Pons (tissue), 1 donor: Measurements from ENCODE around the gene RPA1.

Experiments
- DNase-seq: peaks from one replicate; pipeline ENCODE4 v3.0.0-alpha.2; 2016; ENCODE audit warnings: low spot score

RPA1 gene

DNA sequence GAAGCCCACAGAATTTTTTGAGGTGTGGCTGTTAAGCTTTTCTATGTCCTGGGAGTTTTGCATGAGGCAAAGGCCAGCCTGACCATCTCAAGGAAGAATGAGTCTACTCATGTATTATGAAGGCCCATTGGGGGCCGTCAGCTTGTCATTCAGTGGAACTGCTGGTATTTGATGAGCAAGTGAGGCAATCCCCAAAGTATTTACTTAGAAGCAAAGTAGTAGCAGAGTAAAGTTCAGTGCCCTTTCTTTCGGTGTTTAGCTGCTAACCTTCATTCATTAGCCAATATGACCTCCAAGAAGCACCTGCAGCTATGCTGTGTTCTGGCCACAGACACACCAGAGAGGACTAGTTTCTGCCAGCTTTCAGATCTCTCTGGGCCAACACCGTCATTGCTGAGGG lies 80.2 kb downstream of the RPA1 start:
- no peak for DNase-seq

DNA sequence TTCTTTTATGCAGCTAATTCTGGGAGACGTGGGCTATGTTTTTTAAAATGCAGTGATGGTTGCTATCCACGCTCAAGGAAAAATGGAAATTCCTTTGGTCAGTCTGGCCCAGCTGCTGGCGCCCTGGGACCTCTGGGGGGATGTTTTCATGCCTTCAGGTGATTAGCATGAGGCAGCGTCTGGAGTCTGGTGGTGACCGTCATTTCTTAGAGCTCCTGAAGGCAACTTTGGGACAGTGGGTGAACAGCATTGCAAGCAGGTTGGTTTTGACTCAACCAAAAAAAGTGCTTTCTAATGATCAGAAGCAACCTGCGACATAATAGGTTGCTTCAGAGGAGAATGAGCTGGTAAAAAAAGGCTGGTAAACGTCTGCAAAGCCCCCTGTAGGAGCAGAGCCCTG lies 82.3 kb downstream of the RPA1 start:
- no peak for DNase-seq

DNA sequence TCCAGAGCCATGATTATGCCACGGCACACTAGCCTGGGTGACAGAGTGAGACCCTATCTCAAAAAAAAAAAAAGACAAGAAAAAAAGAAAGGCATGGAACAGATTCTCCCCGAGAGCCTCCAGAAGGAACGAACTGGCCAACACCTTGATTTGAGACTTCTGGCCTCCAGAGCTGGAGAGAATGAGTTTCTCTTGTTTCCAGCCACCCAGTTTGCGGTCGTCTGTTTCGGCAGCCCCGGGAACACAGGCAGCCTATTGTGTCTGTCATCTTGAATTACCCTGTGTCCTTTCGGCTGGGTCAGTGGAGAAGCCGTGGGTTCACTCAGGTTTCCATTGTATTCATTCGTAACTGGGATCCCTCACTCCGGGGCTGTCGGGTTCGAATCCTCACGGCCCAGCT lies 83.9 kb downstream of the RPA1 start:
- no peak for DNase-seq

DNA sequence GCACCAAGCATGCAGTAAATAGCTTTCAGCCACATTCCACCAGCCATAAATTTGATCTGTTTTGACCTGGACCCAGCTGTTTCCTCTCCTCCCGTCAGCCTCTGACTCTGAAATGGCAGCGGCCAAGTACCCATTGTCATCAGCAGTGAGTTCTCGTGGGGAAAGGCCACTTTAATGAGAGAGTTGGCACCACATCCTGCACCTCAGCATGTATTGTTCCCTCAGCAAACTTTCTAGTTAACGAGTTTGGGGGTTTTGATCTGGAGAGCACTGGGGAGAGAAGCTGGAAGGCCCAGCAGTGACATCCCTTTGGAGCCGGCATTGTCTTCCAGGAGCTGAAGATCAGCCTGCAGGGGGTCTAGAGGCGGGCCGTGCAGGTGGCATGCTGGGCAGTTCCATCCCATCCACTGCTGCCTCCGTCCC lies 84.9 kb downstream of the RPA1 start:
- DNase-seq, result no peak

DNA sequence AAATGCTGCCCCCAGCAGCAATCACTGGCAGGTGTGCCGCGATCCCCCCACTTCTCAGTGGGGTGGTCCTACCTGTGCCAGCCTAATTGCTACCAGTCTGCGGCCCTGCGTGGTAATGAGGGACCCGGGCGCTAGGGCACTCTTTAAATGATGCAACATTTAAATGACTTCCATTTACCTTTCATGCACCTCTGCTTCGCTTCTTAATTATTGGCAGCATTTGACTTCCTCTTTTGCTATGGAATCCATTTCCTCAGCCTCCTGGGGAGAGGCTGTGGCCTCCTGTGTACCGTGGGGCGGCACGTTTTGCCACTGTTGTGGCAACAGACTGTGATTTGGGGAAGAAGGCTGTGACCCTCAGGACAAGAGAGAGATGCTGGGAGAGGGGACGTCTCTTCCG lies 86.1 kb downstream of the RPA1 start:
- no peak for DNase-seq

DNA sequence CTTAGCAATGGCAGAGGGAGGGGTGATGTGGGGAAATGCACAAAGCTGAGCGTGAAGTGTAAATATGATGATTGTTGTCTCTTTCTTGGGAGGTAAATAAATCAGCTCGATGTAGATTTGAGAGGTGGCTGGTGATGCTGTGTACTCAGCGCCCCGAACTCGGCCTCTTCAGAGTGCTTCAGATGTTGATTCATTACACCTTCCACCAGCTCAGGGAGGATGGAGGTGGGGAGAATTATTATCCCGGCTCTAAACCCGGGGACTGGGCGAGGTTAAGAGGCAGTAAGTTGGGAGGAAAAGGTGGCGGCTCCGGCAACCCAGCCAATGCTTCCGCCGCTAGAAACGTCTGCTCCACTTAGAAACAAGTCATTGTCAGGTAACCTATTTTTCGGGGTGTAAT lies 86.5 kb downstream of the RPA1 start:
- DNase-seq, result no peak

DNA sequence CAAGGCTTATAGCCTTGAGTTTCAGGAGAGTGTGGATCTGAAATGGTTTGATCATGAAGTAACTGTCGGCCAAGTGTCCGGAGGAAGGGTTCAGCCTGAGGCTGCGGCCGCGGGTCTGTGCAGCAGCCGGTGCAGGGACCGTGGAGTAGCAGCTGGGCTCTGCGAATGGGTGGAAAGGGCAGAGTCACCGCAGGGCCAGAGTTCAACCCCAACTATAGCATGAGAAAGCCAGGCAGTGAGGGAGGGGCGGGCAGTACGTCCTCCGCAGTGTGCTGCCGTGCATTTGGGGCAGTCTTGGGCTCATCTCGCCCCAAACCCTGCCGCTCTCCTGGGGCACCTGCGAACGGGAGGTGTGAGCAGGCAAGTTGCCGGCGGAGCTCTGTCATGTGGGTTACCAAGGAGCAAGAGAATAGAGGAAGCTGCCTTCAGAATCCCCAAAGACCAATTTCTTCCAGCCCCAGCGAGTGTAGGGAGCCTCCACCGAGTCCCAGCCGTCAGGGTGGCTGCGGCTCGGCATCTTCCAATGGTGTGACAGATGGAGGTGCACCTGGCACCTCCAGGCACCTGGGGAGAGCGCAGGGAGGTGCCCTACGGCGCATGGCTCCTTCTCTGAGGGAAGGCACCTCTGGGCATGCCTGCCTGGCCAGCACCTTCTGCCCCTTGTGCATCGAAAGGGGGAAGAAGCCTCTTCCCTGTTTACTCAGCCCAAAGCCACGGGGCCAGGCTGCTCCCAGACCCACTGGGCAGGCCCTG lies 87.3 kb downstream of the RPA1 start:
- DNase-seq, result no peak

DNA sequence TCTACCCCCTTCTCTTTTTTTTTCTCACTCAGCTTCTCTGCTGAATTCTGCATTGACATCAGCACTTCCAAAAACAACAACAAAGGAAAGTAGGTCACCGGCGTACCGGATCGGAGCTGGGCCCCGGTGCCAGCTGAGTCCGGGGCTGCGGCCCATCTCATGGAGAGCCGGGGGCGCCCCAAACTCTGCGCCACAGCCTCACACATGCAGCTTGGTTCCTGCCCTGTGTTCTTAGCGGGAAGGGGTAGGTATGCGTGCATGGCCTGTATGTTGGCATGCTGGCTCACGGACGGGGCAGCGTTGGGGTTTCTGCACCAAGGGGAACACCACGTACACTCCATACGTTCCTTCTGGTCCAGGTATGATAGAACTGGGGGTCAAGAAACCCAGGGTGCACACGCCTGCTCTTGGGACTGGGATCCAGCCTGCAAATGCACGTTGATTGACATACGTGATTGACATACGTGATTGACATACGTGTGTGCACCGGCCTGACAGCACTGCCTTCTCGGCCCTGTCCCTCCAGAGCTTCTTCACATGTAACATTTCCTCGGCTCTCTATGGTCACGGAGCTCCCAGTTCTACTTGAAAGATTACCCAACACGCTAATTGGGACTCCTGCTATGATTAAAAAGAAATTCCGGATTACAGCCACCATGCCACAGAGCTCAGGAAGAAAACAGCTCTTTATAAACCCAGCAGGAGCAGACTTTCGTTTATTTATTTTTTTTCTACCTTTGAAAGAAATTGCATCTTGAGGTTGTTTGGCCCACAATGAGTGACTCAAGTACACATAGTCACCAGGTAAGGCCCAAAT lies 88.7 kb downstream of the RPA1 start:
- no peak for DNase-seq

DNA sequence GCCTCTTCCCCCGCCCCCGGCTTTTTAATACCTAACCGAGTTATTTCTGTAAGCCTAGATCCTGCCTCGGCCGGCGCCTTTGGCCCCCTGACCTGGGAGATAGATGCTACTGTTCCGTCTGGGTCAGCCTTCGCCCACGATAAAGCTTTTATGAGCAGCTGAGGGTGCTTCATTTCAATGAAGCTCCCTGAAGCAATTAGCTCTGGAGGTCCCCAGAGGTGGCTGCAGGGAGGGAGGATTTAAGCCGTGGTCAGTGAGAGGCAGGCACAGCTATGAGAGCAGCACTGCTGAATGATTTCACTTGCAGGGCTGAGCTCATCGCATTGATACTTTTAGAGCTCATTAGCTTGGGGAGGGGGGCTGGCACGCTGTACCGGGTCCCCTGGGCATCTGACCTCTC lies 89.4 kb downstream of the RPA1 start:
- DNase-seq, result no peak

DNA sequence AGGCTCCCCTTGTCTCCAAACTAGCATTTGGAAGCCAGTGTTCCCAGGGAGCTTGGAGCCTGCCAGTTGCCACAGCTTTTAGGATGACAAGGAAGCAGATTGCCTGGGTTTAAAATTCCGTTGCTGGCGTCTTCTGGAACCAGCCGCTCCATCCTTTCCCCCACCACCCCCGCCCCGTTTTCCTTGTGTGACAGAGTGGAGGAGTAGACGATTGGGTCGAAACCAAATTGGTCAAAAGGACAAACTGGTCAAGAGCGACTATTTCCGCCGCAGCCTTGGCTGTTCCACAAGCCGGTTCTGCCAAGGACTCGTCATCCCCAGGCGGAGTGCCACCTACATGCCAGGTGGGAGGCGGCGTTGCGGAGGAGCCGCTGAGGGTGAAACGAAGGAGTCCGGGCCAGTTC lies 91.1 kb downstream of the RPA1 start:
- peak; percentile 59 for DNase-seq

DNA sequence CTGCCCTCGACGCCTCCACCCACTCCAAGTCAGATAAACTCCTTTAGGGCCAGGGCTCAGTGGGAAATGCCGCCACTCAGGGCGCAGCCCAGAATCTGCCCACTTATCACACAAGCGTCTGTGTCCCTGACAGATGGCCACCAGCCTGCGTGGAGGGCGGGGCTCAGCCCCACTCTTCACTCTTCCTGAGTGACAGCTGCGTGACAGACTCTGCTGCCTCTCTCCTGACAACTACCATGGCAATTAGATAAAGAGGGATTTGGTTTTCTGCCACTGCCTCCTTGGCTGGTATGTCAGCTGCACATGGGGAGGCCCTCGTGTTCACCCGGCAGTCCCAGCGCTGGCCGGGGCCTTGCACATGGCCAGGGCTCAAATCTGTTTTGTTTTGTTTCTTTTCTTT lies 99.2 kb downstream of the RPA1 start:
- no peak for DNase-seq

DNA sequence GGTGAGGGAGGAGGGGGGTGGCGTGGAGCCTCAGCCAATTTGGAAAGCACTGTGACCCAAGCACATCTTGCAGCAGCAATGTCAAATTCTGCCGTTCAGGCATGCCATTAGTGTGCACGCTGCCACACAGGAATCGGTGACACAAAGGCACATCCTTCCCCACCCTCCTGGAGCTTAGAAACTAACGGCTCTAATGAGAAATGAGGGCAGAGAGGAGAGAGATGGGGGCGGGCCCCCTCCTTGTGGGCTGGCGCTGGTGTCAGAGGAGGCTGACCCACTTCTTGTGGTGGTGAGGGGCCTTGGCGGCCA lies 100.5 kb downstream of the RPA1 start:
- no peak for DNase-seq

DNA sequence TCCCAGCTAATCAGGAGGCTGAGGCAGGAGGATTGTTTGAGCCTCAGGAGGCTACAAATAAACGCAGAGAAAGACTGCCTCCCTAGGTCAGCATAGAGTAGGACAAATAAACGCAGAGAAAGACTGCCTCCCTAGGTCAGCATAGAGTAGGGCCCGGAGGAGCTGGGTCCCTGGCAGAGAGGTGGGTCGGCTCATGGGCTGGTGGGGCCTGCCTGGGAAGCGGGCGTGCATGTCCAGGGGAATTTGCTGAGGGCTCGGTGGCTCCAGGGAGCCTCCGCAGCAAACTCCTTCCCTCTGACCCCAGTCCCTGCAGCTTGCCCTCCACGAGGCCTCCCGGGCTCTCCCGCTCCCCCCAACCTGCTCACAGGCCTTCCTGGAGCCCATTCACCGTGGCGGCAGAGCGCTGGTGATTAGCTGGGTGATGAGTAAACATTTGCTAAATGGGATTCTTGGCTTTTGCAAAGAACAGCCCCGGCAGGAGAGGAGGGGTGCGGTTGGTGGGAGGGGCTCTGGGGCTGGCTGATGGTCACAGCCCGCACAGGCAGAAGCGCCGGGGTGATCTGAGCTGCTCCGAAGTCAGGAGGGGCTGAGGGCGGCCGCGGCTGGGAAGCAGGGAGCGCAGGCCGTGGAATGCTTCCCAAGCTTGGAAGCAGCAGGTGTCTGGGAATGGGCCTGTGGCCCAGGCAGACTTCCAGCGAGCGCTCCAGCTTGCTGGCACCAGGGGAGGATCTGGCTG lies 102.2 kb downstream of the RPA1 start:
- peak; percentile 10 for DNase-seq

DNA sequence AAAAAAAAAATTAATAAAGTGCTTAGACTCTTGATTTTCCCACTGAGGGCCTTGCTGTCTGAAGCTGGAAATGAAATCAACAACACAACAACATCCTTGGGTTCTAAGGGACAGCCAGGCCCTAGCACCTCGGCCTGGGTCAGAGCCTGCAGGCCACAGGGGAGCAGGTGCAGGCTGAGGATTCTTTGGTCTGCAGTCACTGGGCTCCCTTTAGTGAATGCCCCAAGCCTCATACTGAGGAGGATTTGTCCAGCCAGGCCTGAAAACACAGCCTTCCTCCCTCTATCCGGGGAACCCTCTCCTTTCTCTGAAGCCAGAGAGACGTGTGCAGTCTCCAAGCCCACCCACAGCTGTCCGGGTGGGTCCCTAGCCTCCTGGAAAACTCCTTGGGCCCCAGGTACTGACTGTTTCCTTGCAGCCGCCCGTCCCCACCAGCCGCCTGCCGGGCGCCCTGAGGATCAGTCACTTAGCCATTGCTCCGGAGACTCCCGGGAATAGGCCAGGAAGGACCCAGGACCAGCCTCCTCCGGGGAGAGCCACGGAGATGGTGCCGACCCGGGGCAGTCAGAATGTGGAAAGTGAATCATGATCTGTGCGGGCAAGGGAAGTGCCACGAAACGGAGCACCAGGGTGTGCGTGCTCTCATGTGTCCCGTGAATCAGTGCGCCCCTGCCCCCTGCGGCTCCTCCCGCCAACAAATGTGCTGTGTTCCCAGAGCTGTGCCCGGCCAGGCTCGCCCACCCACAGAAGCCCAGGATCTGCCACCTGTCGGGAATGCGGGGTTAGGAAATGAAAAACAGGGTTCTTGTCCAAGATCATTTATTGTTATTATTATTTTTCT lies 104.3 kb downstream of the RPA1 start:
- no peak for DNase-seq

DNA sequence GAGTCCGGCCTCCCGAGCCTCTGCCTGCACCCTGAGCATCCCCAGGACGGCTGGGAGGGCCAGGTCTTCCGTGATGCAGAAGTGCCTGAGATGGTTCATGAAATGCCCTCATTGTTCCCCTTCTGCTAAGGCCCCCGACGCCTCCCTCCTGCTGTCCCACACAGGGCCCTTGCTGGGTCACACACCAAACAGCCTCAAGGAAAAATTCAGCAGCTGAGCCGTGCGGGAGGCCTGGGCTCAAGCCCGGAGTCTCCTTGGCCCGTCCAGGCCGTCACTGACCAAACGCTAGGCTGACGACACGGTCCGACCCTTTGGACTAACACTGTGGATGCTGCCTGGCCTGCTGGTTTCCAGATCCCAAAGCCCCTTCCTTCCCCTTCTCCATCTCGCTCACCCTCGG lies 105.1 kb downstream of the RPA1 start:
- no peak for DNase-seq

DNA sequence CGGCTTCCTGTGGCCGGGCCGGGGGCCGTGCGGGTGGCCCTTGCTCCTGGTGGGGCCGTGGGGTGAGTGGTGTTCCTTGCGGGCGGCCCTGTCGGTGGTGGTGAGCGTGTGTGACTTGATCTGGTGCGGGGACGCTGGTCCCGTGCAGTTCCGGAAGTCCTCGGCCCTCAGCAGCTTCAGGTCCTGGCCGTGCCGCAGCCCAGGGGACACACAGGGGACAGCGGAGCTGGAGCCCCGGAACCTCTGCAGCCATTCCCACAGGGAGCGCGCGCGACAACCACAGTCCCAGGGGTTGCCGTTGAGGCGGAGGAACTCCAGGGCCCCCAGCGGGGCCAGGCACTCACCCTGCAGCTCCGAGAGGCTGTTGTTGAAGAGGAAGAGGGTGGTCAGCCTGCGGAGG lies 107.0 kb downstream of the RPA1 start:
- DNase-seq, result no peak

DNA sequence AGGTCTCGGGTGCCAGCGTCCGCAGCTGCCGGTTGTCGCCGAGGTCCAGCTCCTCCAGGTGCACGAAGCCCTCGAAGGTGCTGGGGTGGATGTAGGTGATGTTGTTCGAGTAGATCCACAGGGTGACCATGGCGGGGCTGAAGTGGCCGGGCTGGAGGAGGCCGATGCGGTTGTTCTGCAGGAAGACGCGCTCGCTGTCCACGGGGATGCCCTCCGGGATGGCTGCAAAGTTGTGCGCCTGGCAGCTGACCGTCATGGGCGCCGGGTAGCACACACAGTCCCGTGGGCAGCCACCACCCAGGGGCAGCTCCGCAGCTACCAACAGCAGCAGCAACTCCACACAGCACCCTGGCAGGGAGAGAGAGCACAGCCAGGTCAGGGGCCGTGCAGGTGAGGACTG lies 107.7 kb downstream of the RPA1 start:
- no peak for DNase-seq

DNA sequence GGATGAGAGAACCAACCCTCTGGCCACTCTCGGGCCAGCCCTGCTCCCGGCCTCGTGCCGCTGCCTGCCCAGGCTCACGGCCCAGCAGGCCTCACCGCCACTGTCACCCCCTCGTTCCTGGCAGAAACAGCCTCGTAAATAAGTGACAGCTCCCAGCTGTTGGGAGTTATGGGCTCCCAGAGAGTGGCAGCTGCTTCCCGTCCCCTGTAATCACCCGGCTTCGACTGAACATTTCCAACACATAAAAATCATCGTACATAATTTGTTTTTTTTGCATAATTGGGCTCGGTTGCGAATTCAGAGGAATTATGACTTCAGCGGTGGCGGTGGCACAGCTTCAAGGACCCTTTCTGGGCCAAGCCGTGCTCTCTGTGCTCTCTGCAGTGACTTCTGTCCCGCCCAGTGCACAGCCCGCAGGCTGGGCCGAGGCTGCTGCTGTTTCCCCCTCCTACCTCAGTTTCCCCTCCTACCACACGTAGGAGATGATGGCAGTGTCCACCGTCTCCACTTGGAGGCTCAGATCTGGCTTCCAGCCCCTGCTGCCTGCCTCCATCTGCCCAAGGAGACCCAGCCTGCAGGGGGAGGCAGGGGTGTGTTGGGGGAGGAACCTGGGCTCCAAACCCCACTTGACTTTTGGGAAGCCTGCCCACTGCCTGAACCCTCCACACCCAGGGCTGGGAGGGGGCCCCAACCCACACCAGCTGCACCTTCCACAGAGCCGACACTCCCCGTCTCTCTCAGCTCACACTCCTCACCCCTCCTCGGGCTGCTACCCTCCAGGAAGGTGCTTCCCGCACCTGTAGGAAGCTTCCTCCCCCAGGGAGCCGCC lies 110.4 kb downstream of the RPA1 start:
- DNase-seq, result no peak

DNA sequence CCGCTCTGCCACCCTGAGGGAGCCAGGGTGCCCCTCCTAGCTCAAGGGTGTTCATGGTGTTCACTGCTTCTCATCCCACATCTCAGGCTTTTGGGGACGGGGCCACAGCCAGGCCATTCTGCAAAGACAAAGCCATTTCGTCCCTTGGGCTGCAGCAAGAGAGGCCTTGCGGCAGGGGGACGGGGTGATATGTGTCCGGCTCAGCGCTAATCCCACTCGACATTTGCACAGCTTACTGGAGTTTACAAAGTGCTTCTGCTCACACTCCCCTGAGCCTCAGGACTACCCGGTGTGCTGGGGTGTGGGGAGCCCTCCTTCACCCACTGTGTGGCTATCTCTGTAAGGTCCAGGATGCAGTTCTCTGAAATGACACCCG lies 111.0 kb downstream of the RPA1 start:
- no peak for DNase-seq

DNA sequence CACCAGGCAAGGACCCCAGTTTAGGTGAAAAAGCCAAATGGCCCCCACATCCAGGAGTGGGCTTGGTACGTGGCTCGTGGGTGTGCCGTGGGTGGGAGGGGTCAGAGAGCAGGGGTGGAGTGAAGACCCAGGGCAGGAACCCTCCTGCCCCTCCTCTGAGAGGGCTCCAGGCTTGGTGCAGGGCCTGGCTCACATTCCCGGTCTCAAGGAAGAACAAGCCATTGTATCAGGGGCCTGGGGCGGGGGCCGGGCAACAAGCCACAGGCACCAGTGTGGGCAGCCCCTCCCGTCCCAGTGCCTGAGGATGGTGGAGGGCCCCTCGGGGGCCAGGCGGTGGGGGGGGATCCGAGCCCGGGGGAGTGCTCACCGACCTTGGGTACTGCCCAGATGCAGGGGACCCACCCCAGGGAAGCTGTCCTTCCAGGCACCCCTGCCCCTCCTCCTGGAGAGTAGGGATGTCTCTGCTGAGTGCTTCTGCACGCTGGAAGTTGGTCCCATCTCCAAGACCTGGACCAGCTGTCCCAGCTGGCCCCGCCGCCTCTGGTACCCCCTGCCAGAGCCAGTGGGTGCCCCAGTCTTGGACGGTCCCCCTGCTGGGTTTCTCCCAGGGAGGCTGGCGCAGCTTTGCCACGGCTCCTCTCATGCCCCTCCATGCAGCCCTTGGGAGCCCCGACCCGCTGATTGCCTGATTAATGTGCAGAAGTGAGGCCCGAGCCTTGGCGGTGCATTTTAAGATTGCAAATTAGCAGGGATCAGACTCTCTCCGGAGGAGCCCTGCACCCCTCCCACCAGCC lies 111.7 kb downstream of the RPA1 start:
- DNase-seq, result no peak

DNA sequence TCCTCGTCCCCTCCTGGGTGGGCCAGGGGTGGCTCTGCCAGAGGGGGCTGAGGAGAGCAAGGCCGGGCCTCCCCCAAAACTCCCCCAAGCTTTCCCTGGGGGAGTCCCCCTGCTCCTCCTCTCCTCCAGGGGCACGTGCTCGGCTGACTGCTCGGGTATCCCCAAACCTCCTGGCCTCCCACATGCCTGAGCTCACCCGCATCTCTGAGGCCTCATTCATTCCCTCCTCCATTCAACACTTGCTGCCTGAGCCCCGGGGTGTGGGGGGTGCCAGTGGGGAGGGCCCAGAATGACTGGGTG lies 112.2 kb downstream of the RPA1 start:
- no peak for DNase-seq
